ENCODE data around the gene UBE2L3.

DNA sequence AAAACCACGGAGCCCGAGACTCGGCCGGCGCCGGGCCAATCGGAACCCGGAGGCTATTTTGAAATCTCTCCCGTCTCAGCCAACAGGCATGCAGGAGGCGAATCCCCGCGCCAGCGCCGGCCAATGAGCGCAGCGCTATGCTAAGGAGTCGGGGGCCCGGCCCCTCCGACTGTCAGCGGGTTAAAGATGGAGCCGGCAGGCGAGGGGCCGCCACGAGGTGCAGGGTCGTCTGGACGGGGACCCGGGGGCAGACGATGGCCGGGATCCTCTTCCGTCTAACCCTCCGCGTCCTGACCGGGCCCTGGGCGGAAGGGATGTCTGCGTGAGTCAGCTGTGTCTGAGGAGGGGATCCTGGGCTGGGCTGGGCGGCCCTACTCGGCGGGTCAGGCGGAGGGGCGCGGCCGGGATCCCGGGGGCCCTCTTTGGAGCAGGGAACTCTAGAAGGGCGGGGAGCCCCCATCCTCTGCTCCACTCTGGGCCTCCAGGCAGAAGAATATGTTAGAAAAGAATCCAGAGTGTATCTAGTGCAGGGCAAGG lies 84.6 kb downstream of the UBE2L3 start:
- TF ChIP-seq CTCF (IDR thresholded peaks at IDR 0.05), result no peak
- no peak for TF ChIP-seq POLR2A (IDR thresholded peaks at IDR 0.05)

All from right lobe of liver (tissue), 4 donors.